Adipocyte (in vitro differentiated cells): ENCODE results near the gene CDH26.

ENCODE experiments used
- DNase-seq: peaks from one replicate; pipeline ENCODE4 v3.0.0-alpha.2; 2015; ENCODE audit warnings: low read depth
- H3K27me3 ChIP-seq: replicated peaks from 2 replicates; pipeline ENCODE4 v1.7.0; 2013; ENCODE audit warnings: mild to moderate bottlenecking, low read length, moderate library complexity; ENCODE audit not compliant: control insufficient read depth, insufficient read depth
- H3K36me3 ChIP-seq: 2 replicates; pipeline ENCODE4 v1.7.0; 2013; ENCODE audit warnings: low read length, mild to moderate bottlenecking, moderate library complexity; ENCODE audit not compliant: control insufficient read depth, insufficient read depth, severe bottlenecking
- H3K4me1 ChIP-seq: 2 replicates; pipeline ENCODE4 v1.7.0; 2013; ENCODE audit warnings: mild to moderate bottlenecking, low read length, moderate library complexity; ENCODE audit not compliant: control insufficient read depth, insufficient read depth
- H3K4me3 ChIP-seq: 2 replicates; pipeline ENCODE4 v1.7.0; 2013; ENCODE audit warnings: mild to moderate bottlenecking, low read length, moderate library complexity
- H3K9ac ChIP-seq: 2 replicates; pipeline ENCODE4 v1.7.0; 2013; ENCODE audit warnings: mild to moderate bottlenecking, low read length, moderate library complexity
- H3K9me3 ChIP-seq: 2 replicates; pipeline ENCODE4 v1.7.0; 2013; ENCODE audit warnings: mild to moderate bottlenecking, low read length, moderate library complexity; ENCODE audit not compliant: control insufficient read depth

The CDH26 gene

DNA sequence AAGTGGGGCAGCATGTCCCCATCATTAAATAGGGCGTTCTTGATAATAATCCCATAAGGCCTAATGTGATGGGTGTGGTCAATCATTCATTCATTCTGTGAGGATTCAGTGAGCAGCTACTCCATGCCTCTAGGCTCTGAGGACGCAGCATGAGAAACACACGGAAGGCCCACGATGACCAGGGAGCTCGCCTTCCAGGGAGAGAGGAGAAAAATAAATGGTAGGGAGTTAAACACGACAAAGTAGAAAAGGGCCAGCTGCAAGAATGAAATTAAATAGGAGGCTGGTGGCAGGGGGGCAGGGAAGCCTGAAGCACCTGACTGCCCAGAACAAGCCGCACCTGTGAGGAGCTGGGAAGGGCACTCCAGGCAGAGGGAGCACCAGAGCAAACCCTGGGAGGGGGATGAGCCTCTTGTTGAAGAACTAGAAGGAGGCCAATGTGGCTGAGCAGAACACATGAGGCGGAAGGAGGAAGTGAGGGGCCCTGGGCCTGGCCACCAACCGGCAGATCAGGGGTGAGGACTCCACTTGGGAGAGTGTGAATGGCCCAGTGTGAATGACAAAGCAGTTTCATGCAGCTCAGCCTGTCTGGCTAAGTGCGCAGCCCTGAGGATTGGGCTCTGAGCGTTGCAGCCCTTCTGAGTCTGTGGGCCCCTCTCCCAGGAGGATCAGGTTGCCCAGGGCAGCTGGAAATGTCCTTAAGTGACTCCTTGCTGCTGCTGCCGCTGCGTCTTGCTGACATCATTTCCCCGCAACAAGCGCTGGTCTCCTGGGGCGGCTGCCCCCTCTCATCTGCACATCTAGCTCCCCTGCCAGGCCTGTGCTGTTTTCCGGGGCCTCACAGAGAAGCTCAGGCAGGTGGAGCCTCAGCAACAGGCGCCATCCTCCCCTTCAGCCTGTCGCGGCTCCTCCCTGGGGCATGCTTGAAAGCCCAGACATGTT lies 99.9 kb downstream of the CDH26 start:
- H3K9me3 ChIP-seq = no peaks in the 10 kb centered on the region
- no peaks in the 10 kb centered on the region for H3K36me3 ChIP-seq
- H3K27me3 ChIP-seq = peaks cover 16% of the 10 kb centered on the region
- H3K4me1 ChIP-seq = peaks cover 32% of the 10 kb centered on the region
- peak; percentile 25 for DNase-seq
- no peak overlapping the region for H3K4me3 ChIP-seq
- peak overlapping the region; percentile 5 for H3K9ac ChIP-seq

DNA sequence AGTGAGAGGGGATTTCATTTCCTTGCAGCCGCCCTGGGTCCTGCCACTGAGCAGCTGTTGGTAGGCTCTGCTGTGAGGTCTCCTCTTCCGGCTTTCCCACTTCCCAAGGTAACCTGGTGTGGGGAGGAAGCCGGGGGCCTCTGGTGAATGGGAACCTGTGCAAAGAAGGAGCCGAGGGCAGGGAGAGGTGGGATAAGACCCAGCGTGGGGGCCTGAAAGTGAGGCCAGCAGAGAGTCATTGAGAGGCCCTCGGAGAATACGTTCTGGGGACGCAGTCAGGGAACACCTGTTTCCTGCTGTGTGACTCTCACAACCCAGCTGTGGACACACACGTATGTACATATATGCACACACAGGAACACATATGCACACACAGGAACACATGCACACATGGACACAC lies 100.7 kb downstream of the CDH26 start:
- no peak for DNase-seq
- Histone ChIP-seq H3K36me3 (no peaks in the 10 kb centered on the region), H3K9ac (no peak overlapping the region), H3K9me3 (no peaks in the 10 kb centered on the region), H3K27me3 (peaks cover 9% of the 10 kb centered on the region), H3K4me3 (no peak overlapping the region), H3K4me1 (peaks cover 39% of the 10 kb centered on the region)

DNA sequence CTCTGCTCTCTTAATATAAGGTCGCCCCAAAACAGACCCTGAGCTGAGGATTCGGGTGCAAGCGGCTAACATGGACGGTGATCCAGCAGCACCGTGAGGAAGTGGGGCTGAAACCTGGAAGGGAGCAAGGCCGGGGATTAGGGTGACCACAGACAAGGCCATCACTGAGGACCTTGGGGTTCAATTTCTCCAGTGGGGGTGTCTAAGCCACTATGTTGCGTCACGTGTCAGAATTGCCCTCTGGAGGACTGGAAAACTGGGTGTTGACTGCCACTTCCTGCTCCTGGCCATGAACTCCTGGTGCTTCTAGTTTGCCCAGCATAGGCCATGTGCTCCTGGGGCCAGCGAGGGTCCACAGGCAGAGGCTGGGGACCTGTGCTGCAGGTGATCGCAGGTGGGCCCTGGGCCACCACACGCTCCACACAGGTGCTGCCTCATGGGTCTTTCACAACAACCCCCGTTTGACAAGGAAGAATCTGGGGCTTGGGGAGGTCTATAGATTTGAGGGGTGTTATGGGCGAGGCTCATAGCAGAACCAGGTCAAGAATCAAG lies 101.9 kb downstream of the CDH26 start:
- H3K4me3 ChIP-seq = no peak overlapping the region
- peaks cover 39% of the 10 kb centered on the region for H3K4me1 ChIP-seq
- no peaks in the 10 kb centered on the region for H3K36me3 ChIP-seq
- H3K27me3 ChIP-seq = peaks cover 6% of the 10 kb centered on the region
- DNase-seq = no peak
- H3K9me3 ChIP-seq = no peaks in the 10 kb centered on the region
- no peak overlapping the region for H3K9ac ChIP-seq

DNA sequence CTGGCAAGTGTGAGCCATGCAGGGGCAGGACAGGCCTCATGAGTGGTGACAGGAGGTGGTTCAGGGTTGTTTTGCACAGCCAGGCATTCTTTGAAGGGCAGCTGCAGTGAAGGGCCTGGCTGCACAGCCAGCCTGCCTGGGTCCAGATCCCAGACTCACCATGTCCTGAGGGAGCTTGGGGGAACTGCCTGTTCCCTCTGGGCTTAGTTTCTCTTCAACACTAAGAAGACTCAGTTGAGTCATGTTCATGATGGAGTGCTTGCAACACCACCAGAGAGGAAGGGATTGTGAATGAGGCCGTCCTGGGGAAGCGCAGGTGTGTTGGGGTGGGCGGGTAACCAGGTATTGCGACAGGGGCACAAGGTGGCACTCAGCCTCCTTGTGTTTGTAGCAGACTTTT lies 102.4 kb downstream of the CDH26 start:
- Histone ChIP-seq H3K4me3 (no peak overlapping the region), H3K27me3 (peaks cover 3% of the 10 kb centered on the region), H3K9ac (no peak overlapping the region), H3K36me3 (no peaks in the 10 kb centered on the region), H3K9me3 (peaks cover 3% of the 10 kb centered on the region), H3K4me1 (peaks cover 39% of the 10 kb centered on the region)
- DNase-seq = no peak

DNA sequence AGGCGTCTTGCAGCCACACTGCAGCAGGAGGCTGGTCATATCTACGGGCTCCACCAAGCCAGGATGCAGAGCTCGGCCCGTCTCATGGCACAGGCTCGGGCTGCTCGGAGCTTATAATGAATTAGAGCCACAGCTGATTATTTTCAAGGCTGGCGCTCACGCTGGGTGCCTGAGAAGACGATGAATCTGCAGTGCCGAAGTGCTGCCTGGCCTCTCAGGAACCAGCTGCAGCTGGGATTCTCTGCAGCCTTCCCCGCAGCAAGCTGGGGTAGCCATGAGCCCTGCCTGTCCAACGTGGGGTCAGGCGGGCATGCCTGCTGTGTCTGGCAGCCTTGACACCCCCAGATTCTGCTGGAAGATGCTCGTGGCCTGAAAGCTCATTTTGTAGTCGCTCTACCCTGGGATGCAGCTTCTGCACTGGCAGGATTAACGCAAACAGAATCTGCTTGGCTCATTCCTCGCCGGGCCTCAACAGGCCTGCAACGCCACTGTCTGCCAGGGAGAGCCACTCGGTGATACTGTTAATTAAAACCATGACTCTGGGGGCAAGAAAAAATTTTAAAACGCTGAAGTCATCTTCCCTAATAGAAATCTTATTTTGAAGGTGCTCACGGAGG lies 104.3 kb downstream of the CDH26 start:
- Histone ChIP-seq H3K4me1 (peaks cover 39% of the 10 kb centered on the region), H3K36me3 (no peaks in the 10 kb centered on the region), H3K27me3 (peaks cover 9% of the 10 kb centered on the region), H3K9ac (peak overlapping the region; percentile 64), H3K4me3 (peak overlapping the region; percentile 21), H3K9me3 (peaks cover 14% of the 10 kb centered on the region)
- DNase-seq = peak; percentile 73

DNA sequence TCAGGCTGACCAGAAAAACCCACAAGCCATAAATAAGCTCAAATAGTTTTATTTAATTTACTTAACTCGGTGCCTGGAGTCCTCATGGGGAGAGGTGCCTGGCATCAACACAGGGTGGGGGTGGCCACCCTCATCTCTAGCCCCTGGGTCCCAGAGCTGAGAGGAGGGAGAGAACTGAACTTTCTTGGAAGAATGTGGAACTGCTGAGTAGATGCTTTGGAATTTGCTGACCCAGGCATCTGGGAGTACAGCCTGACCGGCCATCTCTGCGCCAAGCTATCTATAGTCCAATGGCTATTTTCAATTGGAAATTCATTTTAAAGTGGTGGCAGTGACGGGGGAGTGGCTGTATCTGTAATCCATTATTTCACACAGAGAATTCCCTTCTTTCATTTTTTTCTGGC lies 104.8 kb downstream of the CDH26 start:
- Histone ChIP-seq H3K27me3 (peaks cover 11% of the 10 kb centered on the region), H3K4me1 (peaks cover 36% of the 10 kb centered on the region), H3K9me3 (peaks cover 14% of the 10 kb centered on the region), H3K36me3 (no peaks in the 10 kb centered on the region), H3K9ac (peak overlapping the region; percentile 64), H3K4me3 (peak overlapping the region; percentile 21)
- DNase-seq = peak; percentile 78

DNA sequence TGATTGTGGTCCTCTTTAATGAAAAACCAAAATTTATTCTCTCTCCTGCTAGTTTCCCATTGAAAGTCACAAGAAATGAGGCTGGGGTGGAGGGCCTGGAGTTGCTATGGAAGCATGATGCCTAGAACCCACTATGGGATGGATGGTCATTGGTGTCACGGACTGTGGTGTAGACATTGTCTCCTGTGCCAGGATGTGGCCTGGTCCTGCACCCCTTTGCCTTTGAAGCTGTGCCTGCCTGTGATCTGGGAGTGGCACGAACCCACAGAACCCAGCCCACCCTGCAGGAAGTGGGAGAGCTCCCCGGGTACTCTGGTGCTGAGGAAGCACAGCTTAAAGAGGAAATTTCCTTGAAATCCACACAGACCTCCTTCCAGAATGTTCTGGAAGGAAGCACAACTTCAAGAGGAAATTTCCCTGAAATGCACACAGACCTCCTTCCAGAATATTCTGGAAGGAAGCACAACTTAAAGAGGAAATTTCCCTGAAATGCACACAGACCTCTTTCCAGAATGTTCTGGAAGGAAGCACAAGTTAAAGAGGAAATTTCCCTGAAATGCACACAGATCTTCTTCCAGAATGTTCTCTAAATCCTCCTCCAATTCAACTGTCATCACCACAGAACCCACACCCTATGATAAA lies 105.6 kb downstream of the CDH26 start:
- H3K9ac ChIP-seq = peak overlapping the region; percentile 64

More for the DNA sequence above, 105.6 kb downstream of the CDH26 start:
- Histone ChIP-seq H3K9me3 (peaks cover 16% of the 10 kb centered on the region), H3K27me3 (peaks cover 19% of the 10 kb centered on the region), H3K36me3 (no peaks in the 10 kb centered on the region), H3K4me1 (peaks cover 32% of the 10 kb centered on the region), H3K4me3 (no peak overlapping the region)
- DNase-seq = no peak
